DMS 273 (cell line): ENCODE data around the gene MDN1.
"Not testable (repeated sequence)": the region's sequence is repeated elsewhere in the genome, so short reads cannot be mapped to it uniquely, and the experiment has no call there.

Experiments used
- DNase-seq: peaks from one replicate; lab custom pipeline; 2025; ENCODE audit not compliant: unreplicated experiment; lab: John Stamatoyannopoulos, UW

Gene MDN1

GRCh38 chr6:89819336-89820130 lies at the start of gene MDN1:
TSS of gene MDN1 (minus strand) at chr6:89819794. CDS start at chr6:89819607, 187 bp downstream.
- DNase-seq, result peak; percentile 99

- no peak for DNase-seq
Measured at GRCh38 chr6:89866024-89866678, 46.6 kb upstream of the MDN1 start.

GRCh38 chr6:89862698-89863097 lies 43.1 kb upstream of the MDN1 start:
- DNase-seq, result no peak

- DNase-seq, result no peak
Measured at GRCh38 chr6:89862273-89862672, 42.7 kb upstream of the MDN1 start.

- DNase-seq, result no peak
Measured at GRCh38 chr6:89859744-89860143, 40.1 kb upstream of the MDN1 start.

- no peak for DNase-seq
Measured at GRCh38 chr6:89858041-89858440, 38.4 kb upstream of the MDN1 start.

- no peak for DNase-seq
Measured at GRCh38 chr6:89853068-89853467, 33.5 kb upstream of the MDN1 start.

GRCh38 chr6:89847513-89847912 lies 27.9 kb upstream of the MDN1 start:
- not testable (repeated sequence) for DNase-seq

GRCh38 chr6:89843070-89843469 lies 23.5 kb upstream of the MDN1 start:
- peak; percentile 51 for DNase-seq

- DNase-seq, result peak; percentile 13
Measured at GRCh38 chr6:89842228-89842627, 22.6 kb upstream of the MDN1 start.

GRCh38 chr6:89840538-89840937 lies 20.9 kb upstream of the MDN1 start:
- peak; percentile 66 for DNase-seq

- DNase-seq, result no peak
Measured at GRCh38 chr6:89836639-89837222, 17.1 kb upstream of the MDN1 start.

- no peak for DNase-seq
Measured at GRCh38 chr6:89834884-89835792, 15.5 kb upstream of the MDN1 start.

GRCh38 chr6:89830170-89830809 lies 10.7 kb upstream of the MDN1 start:
- DNase-seq, result peak; percentile 42

- DNase-seq, result peak; percentile 99
Measured at GRCh38 chr6:89829472-89830169, 10.0 kb upstream of the MDN1 start, which contains the start of gene CASP8AP2. TSS of gene CASP8AP2 (plus strand) at chr6:89829880.

GRCh38 chr6:89828988-89829471 lies 9.4 kb upstream of the MDN1 start:
- DNase-seq, result no peak

- not testable (repeated sequence) for DNase-seq
Measured at GRCh38 chr6:89828475-89828987, 8.9 kb upstream of the MDN1 start.

GRCh38 chr6:89826029-89826528 lies 6.5 kb upstream of the MDN1 start:
- DNase-seq, result no peak

- DNase-seq, result peak; percentile 63
Measured at GRCh38 chr6:89818977-89819335, 638 bp downstream of the MDN1 start.
